Sigmoid colon (tissue), 7 donors: ENCODE data around the gene ANGPTL2. TPM values are rescaled to one million over a fixed set of nuclear protein-coding genes. Genes with fewer than 3 reads are reported as not detected.

Experiments used
- DNase-seq: peaks from one replicate; pipeline ENCODE4 v3.0.0-alpha.2; 2019
- H3K27ac ChIP-seq, 4 donors: fragments of 200-600 bp; sonication (generic); one replicate each; pipeline ENCODE4 v1.5.1; 2016 to 2019; ENCODE audit warnings: mild to moderate bottlenecking in 1 of 4
- H3K27me3 ChIP-seq, 3 donors: fragments of 200-600 bp; sonication (generic); one replicate each; pipeline ENCODE4 v1.5.1; 2019; ENCODE audit warnings: mild to moderate bottlenecking in 1 of 3
- H3K36me3 ChIP-seq, 4 donors: fragments of 200-600 bp; sonication (generic); one replicate each; pipeline ENCODE4 v1.5.1; 2016 to 2019
- H3K4me1 ChIP-seq, 4 donors: fragments of 200-600 bp; sonication (generic); one replicate each; pipeline ENCODE4 v1.5.1; 2017 to 2019
- H3K4me3 ChIP-seq, 4 donors: fragments of 200-600 bp; sonication (generic); one replicate each; pipeline ENCODE4 v1.5.1; 2017 to 2019; ENCODE audit warnings: mild to moderate bottlenecking in 2 of 4, moderate library complexity in 1 of 4
- H3K9me3 ChIP-seq, 4 donors: fragments of 200-600 bp in 3 of 4; sonication (generic) in 3 of 4; one replicate each; pipeline versions ENCODE4 v1.5.1 to v1.6.1; 2013 to 2019
- EP300 ChIP-seq, 4 donors: sonication (generic); formaldehyde crosslinking; IDR thresholded peaks; one replicate each; pipeline ENCODE4 v1.6.1; 2017; ENCODE audit warnings: antibody characterized with exemption in 4 of 4
- POLR2A ChIP-seq, 2 donors: fragments of 450-650 bp; IDR thresholded peaks; one replicate each; pipeline ENCODE4 v1.6.1; 2016; ENCODE audit warnings: antibody characterized with exemption in 2 of 2, mild to moderate bottlenecking in 2 of 2, moderate library complexity in 2 of 2
- POLR2AphosphoS5 ChIP-seq, 4 donors: sonication (generic); formaldehyde crosslinking; IDR thresholded peaks; one replicate each; pipeline ENCODE4 v1.6.1; 2017; ENCODE audit warnings: antibody characterized with exemption in 4 of 4
- WGBS, 2 donors: extraction: QIAGEN DNeasy Blood & Tissue Kit; methylation state at CpG; one replicate each; pipeline ENCODE4 v1.1.7; 2013; 5-methylcytosine and 5-hydroxymethylcytosine counted together
- intact Hi-C: fragments of 100-400 bp; cut with DNase I; formaldehyde crosslinking; loops from one replicate; pipeline ENCODE4 v1.15.1; 2023
- polyA plus RNA-seq, 3 donors: library from polyadenylated mRNA; stranded (reverse); fragments of 200-250 nt; gene quantifications; one replicate each; pipeline ENCODE4 v1.2.3, GENCODE V29; 2013
- total RNA-seq, 4 donors: library from RNA; depleted of rRNA; stranded (reverse); fragments of >200 nt; gene quantifications; one replicate each; pipeline ENCODE4 v1.1.0, GENCODE V29; 2016
- TF ChIP-seq, protein P1 (sequence below), 4 experiments: fragments of 450-650 bp in 3 of 4; fragments of 200-600 bp in 1 of 4; IDR thresholded peaks; one replicate each; pipeline ENCODE4 v1.5.1; 2016 to 2019; ENCODE audit warnings: antibody characterized with exemption in 4 of 4, mild to moderate bottlenecking in 3 of 4, moderate library complexity in 2 of 4
- donor health status: healthy with polysubstance abuse.
- donor health status: Bipolar disorder and iron deficiency.
- donor health status: healthy.

ANGPTL2 gene
- total and polyA plus RNA-seq, 7 donors: 0.69 to 112 (median 50.5) TPM

DNA sequence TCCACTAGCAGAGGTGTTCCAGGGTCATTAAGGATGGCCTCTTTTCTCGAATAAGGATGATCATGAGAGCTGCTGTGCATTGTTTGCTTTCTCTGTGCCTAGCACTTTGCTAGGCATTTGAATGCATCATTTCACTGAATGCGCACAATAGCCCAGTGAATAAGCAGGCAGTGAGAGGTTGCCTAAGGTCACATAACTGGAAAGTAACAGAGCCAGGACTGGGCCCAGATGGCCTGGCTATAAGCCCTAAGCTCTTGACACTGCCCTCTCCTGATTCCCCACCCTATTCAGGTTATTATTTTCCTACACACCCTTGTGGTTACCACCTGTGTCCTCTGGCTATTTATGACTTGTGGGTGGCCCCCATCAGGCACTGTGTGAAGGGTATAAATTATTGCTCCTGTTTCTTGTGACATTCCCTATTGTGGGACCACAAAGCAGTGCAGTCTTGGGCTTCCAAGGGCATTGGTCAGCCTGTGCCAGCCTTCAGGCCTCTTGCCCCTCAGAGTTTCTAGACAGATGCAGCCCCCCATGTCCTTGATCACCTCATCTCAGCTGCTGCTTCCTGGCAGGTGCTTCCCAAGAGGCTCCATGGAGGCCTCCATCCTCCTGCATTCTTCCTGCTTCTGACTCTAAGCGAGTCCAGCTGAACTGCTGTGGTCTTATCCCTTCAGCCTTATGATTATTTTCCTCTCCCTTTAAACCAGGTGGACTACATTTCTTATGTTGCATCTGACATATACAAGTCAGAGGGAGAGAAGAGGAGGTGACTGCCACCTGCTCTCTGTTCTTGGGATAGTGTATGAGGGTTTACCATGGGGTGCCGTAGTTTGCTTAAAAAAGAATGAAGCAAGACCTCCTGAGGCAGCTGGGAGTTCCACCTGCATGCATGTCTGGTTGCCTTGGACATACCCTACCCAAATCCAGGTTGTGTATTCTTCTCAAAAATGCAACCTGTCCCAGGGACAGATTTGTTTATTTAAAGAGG, 47.6 kb downstream of the ANGPTL2 start:
- peaks cover 0 to 25% (median 21%) of the 10 kb centered on the region in 4 donors for H3K4me1 ChIP-seq
- H3K9me3 ChIP-seq: peaks cover 0 to 2% (median 0%) of the 10 kb centered on the region in 4 donors
- 91 to 92% methylated on average over 4 of the region's 4 CpGs for WGBS, 2 donors
- H3K27me3 ChIP-seq: no peaks in the 10 kb centered on the region
- peak in 1 of 4 donors; percentile 20 for TF ChIP-seq POLR2AphosphoS5 (IDR thresholded peaks at IDR 0.05)
- TF ChIP-seq POLR2A (IDR thresholded peaks at IDR 0.05): no peak
- H3K27ac ChIP-seq: peak overlapping the region in 3 of 4 donors; percentile 3 to 49 (median 5)
- no peak overlapping the region for H3K4me3 ChIP-seq
- peak; percentile 54 for DNase-seq
- intact Hi-C loops: no loop called here
- peaks cover 0 to 10% (median 0%) of the 10 kb centered on the region in 4 donors for H3K36me3 ChIP-seq

DNA sequence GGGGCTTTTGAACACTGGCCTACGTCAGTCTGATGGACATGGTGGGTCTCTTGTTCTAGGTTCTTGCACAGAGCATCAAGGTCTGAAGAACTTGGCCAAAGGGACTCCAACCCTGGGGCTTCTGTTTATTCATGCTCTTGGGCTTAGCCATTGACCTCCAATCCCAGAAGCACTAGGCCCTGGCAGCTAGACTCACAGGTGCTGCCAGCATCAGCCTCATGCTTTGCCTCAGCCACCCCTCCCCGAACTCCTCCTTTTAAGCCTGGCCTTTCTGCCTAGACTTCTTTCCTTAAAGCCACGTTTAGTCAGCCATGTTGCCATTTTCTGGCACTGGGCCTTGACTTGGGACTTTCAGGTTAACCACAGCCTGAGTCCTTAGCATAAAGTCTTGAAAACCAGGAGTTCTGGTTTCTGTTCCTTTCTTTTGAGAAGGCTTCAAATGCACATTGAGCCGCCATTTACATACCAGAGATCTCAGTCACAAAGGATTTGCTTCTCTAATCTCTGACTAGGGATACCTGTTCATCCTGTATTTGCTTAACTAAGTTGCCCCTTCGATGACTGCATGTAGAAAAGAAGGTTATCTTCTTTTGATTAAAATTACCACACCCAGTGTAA, 54.7 kb downstream of the ANGPTL2 start:
- Histone ChIP-seq H3K27me3 (no peaks in the 10 kb centered on the region), H3K27ac (no peak overlapping the region), H3K9me3 (peaks cover 0 to 2% (median 0%) of the 10 kb centered on the region in 4 donors), H3K4me3 (no peak overlapping the region), H3K4me1 (no peaks in the 10 kb centered on the region), H3K36me3 (peaks cover 0 to 13% (median 0%) of the 10 kb centered on the region in 4 donors)
- 88 to 91% methylated on average over 5 of the region's 5 CpGs for WGBS, 2 donors
- intact Hi-C loops: no loop called here
- TF ChIP-seq EP300 (IDR thresholded peaks at IDR 0.05) (no peak), POLR2AphosphoS5 (IDR thresholded peaks at IDR 0.05) (no peak), POLR2A (IDR thresholded peaks at IDR 0.05) (no peak)
- TF ChIP-seq, protein P1, sequence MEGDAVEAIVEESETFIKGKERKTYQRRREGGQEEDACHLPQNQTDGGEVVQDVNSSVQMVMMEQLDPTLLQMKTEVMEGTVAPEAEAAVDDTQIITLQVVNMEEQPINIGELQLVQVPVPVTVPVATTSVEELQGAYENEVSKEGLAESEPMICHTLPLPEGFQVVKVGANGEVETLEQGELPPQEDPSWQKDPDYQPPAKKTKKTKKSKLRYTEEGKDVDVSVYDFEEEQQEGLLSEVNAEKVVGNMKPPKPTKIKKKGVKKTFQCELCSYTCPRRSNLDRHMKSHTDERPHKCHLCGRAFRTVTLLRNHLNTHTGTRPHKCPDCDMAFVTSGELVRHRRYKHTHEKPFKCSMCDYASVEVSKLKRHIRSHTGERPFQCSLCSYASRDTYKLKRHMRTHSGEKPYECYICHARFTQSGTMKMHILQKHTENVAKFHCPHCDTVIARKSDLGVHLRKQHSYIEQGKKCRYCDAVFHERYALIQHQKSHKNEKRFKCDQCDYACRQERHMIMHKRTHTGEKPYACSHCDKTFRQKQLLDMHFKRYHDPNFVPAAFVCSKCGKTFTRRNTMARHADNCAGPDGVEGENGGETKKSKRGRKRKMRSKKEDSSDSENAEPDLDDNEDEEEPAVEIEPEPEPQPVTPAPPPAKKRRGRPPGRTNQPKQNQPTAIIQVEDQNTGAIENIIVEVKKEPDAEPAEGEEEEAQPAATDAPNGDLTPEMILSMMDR (IDR thresholded peaks at IDR 0.05): no peak
- DNase-seq: no peak

DNA sequence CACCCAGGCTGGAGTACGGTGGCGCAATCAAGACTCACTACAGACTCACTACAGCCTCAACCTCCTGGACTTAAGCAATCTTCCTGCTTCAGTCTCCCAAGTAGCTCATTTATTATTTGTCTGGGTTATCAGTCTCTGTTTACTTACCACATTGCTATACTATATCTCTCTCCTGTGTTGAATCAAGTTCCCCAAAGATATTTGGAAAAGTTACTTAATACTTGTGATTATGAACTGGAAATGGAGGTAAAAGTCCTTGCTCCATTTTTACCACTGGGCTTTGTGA, 55.6 kb downstream of the ANGPTL2 start:
- no peak for DNase-seq
- intact Hi-C loops: no loop called here
- no peaks in the 10 kb centered on the region for H3K4me1 ChIP-seq
- no peaks in the 10 kb centered on the region for H3K27me3 ChIP-seq
- H3K9me3 ChIP-seq: peaks cover 0 to 2% (median 0%) of the 10 kb centered on the region in 4 donors
- no peak overlapping the region for H3K4me3 ChIP-seq
- 90 to 97% methylated on average over 2 of the region's 2 CpGs for WGBS, 2 donors
- H3K27ac ChIP-seq: no peak overlapping the region
- TF ChIP-seq EP300 (IDR thresholded peaks at IDR 0.05): no peak
- TF ChIP-seq, protein P1 (IDR thresholded peaks at IDR 0.05): no peak
- no peak for TF ChIP-seq POLR2AphosphoS5 (IDR thresholded peaks at IDR 0.05)
- no peak for TF ChIP-seq POLR2A (IDR thresholded peaks at IDR 0.05)
- peaks cover 0 to 9% (median 0%) of the 10 kb centered on the region in 4 donors for H3K36me3 ChIP-seq

DNA sequence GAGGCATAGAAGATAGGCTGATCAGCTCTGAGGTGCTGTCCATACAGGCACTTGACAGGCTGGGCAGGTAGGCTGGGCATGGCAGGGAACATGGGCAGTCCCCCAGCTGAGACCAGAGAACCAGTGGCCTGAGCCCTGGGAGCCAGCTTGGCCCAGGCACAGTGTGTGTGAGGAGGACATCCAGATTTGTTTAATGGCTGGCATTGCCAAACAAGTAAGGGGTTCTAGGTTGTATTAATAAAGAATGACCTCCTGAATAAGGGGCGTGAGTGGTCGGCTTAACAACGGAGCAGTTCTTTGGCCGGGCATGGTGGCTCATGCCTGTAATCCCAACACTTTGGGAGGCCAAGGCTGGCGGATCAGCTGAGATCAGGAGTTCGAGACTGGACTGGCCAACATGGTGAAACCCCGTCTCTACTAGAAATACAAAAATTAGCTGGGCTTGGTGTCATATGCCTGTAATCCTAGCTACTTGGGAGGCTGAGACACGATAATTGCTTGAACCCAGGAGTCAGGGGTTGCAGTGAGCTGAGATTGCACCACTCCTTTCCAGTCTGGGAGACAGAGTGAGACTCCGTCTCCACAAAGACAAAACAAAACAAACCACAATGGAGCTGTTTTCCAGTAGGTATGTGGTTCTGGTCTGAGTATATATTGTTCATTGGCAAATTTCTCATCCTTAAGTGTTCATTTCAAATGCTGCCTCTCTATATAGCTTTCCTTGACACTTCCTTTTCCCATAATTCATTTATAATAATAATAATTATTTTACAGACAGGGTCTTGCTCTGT, 56.2 kb downstream of the ANGPTL2 start:
- Histone ChIP-seq H3K36me3 (peaks cover 0 to 8% (median 0%) of the 10 kb centered on the region in 4 donors), H3K4me1 (no peaks in the 10 kb centered on the region), H3K27ac (no peak overlapping the region), H3K9me3 (no peaks in the 10 kb centered on the region), H3K4me3 (no peak overlapping the region), H3K27me3 (no peaks in the 10 kb centered on the region)
- 94% methylated on average over 9 of the region's 9 CpGs for WGBS, 2 donors
- no peak for TF ChIP-seq POLR2A (IDR thresholded peaks at IDR 0.05)
- no peak for TF ChIP-seq EP300 (IDR thresholded peaks at IDR 0.05)
- TF ChIP-seq POLR2AphosphoS5 (IDR thresholded peaks at IDR 0.05): no peak
- TF ChIP-seq, protein P1 (IDR thresholded peaks at IDR 0.05): no peak
- intact Hi-C loops: no loop called here
- no peak for DNase-seq
